Gastrocnemius medialis (tissue), 4 donors: ENCODE measurements around the gene RCAN3. TPM values are rescaled to one million over a fixed set of nuclear protein-coding genes. Genes with fewer than 3 reads are reported as not detected.

Experiments
- ATAC-seq, 2 donors: fragments of 150-250 bp; one replicate each; pipeline ENCODE4 v1.9.1; 2016
- DNase-seq, 2 donors: peaks; one replicate each; pipeline ENCODE4 v3.0.0-alpha.2; 2019
- H3K27ac ChIP-seq, 4 donors: fragments of 200-600 bp; sonication (generic); 1 replicate in 1 of 4; 2 replicates in 3 of 4; pipeline ENCODE4 v1.5.1; 2016 to 2018; ENCODE audit warnings: mild to moderate bottlenecking in 2 of 4, moderate library complexity in 1 of 4
- H3K27me3 ChIP-seq, 3 donors: fragments of 200-600 bp; sonication (generic) in 2 of 3; 1 replicate in 1 of 3; 2 replicates in 2 of 3; pipeline versions ENCODE4 v1.5.1 to v1.6.0; 2016 to 2019; ENCODE audit warnings: mild to moderate bottlenecking in 1 of 3, moderate library complexity in 1 of 3
- H3K36me3 ChIP-seq, 2 donors: fragments of 200-600 bp; sonication (generic) in 1 of 2; one replicate each; pipeline ENCODE4 v1.5.1; 2017 to 2018
- H3K4me1 ChIP-seq, 2 donors: fragments of 200-600 bp; sonication (generic) in 1 of 2; one replicate each; pipeline ENCODE4 v1.5.1; 2016 to 2017; ENCODE audit warnings: mild to moderate bottlenecking in 2 of 2
- H3K4me3 ChIP-seq, 4 donors: fragments of 200-600 bp; sonication (generic) in 3 of 4; 1 replicate in 1 of 4; 2 replicates in 3 of 4; pipeline ENCODE4 v1.5.1; 2016 to 2019; ENCODE audit warnings: mild to moderate bottlenecking in 2 of 4
- H3K9me3 ChIP-seq, 3 donors: fragments of 200-600 bp; sonication (generic) in 2 of 3; 1 replicate in 1 of 3; 2 replicates in 2 of 3; pipeline ENCODE4 v1.5.1; 2016 to 2019
- POLR2A ChIP-seq, 2 donors: fragments of 450-650 bp; IDR thresholded peaks; one replicate each; pipeline ENCODE4 v1.6.1; 2017; ENCODE audit warnings: antibody characterized with exemption in 2 of 2, mild to moderate bottlenecking in 2 of 2, moderate library complexity in 2 of 2
- in situ Hi-C, 4 donors: fragments of 200-750 bp; cut with MboI; loops; one replicate each; pipeline versions ENCODE4 v1.15.0 to v1.8.0; 2017; ENCODE audit warnings: low sequenced_read_pairs in 4 of 4
- intact Hi-C: fragments of 100-400 bp; cut with DNase I; formaldehyde crosslinking; loops from one replicate; pipeline ENCODE4 v1.15.1; 2023; ENCODE audit warnings: low total_unique reads
- total RNA-seq, 4 donors: library from RNA; depleted of rRNA; stranded (reverse); fragments of >200 nt; gene quantifications; one replicate each; pipeline versions ENCODE4 v1.1.0 to v1.2.3, GENCODE V29; 2016
- TF ChIP-seq, protein P1 (sequence below), 5 experiments: fragments of 450-650 bp in 3 of 5; fragments of 200-600 bp in 2 of 5; sonication (generic) in 2 of 5; IDR thresholded peaks in 4 of 5; conservative IDR thresholded peaks in 1 of 5; 1 replicate in 4 of 5; 2 replicates in 1 of 5; pipeline ENCODE4 v1.5.1; 2016 to 2019; ENCODE audit warnings: antibody characterized with exemption in 5 of 5, mild to moderate bottlenecking in 3 of 5, moderate library complexity in 3 of 5

RCAN3 gene
- total RNA-seq, 4 donors from 2014 or later = 1.3 to 2.1 (median 1.8) TPM

DNA sequence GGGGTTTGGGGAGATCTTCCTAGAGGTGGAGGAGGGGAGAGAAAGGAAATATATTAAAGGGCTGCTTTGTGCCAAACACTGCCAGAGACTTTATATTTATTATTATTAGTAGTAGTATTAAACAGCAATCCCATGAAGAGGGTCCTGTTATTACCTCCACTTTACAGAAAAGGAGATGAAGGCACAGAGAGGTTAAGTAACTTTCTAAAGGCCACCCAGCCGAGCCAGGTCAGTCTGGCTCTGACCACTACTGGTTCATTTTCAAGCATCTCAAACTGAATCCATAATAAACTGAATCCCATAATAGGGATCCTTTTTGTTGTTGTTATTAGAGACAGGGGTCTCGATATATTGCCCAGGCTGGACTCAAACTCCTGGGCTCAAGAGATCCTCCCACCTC, 65.8 kb downstream of the RCAN3 start:
- no peak for TF ChIP-seq POLR2A (IDR thresholded peaks at IDR 0.05)
- TF ChIP-seq, protein P1, sequence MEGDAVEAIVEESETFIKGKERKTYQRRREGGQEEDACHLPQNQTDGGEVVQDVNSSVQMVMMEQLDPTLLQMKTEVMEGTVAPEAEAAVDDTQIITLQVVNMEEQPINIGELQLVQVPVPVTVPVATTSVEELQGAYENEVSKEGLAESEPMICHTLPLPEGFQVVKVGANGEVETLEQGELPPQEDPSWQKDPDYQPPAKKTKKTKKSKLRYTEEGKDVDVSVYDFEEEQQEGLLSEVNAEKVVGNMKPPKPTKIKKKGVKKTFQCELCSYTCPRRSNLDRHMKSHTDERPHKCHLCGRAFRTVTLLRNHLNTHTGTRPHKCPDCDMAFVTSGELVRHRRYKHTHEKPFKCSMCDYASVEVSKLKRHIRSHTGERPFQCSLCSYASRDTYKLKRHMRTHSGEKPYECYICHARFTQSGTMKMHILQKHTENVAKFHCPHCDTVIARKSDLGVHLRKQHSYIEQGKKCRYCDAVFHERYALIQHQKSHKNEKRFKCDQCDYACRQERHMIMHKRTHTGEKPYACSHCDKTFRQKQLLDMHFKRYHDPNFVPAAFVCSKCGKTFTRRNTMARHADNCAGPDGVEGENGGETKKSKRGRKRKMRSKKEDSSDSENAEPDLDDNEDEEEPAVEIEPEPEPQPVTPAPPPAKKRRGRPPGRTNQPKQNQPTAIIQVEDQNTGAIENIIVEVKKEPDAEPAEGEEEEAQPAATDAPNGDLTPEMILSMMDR (IDR thresholded peaks at IDR 0.05 in 4 of 5, conservative IDR thresholded peaks at IDR 0.05 in 1 of 5) = no peak
- Histone ChIP-seq H3K9me3 (no peaks in the 10 kb centered on the region), H3K4me3 (no peak overlapping the region), H3K4me1 (no peaks in the 10 kb centered on the region), H3K27me3 (no peaks in the 10 kb centered on the region), H3K36me3 (no peaks in the 10 kb centered on the region), H3K27ac (no peak overlapping the region)
- ATAC-seq (no peak), DNase-seq (no peak)
- in situ Hi-C loops = no loop called here
- intact Hi-C loops = no loop called here

DNA sequence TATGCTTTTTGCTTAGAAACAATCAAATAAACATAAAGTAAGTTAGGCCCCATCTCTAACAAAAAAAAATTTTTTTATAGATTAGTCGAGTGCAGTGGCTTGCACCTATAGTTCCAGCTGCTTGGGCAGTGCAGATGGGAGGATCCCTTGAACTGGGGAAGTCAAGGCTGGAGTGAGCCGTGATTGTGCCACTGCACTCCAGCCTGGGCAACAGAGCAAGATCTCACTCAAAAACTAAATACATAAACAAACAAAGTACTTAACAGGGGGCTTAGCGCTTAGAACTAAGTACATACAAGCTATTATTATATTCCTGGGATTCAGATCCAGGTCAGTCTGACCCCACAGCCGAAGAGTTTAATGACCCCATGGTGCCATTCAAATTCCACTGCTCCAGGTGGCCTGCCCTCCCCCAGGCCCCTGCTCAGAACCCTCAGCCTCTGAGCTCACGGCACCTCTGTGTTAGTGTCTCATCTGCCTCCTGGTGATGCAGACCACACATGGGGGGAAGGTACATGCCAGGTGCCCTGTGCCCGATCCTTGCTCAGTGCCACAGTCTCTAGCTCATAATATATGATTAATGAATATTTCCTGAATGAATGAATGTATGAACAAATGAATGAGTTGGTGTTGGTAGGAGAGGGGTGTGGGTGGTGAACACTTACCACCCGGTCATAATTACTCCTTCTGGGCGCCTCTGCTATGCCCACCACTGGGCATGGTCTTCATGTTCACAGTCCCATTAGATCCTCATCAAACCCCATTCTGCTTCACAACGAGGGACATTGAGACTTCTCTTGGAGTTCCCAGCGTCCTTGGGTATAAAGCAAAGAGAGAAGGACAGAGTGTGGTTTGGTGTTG, 67.9 kb downstream of the RCAN3 start:
- ATAC-seq (no peak), DNase-seq (no peak)
- TF ChIP-seq, protein P1 (IDR thresholded peaks at IDR 0.05 in 4 of 5, conservative IDR thresholded peaks at IDR 0.05 in 1 of 5) = no peak
- no peak for TF ChIP-seq POLR2A (IDR thresholded peaks at IDR 0.05)
- H3K9me3 ChIP-seq = no peaks in the 10 kb centered on the region
- H3K27me3 ChIP-seq = no peaks in the 10 kb centered on the region
- H3K4me3 ChIP-seq = no peak overlapping the region
- intact Hi-C loops = no loop called here
- H3K27ac ChIP-seq = no peak overlapping the region
- H3K4me1 ChIP-seq = no peaks in the 10 kb centered on the region
- no peaks in the 10 kb centered on the region for H3K36me3 ChIP-seq
- in situ Hi-C loops = no loop called here

DNA sequence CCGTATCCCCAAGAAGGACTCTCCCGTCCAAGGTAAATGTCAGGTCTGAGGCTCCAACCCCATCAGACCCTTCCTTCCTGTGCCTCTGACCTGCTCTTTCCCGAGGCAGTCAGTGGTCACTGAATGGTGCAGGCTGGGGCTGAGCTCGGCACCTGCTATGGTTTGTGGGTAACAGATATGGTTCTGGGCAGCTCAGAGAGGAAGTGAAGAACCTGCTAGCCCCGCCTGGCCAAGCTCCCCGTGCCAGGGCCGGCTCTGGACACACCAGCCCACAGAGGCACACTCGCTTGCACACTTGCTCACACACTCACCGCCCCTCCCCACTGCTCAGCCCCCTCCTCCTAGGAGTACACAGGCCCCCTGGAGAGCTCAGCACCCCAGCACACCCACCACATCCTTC, 69.7 kb downstream of the RCAN3 start:
- TF ChIP-seq, protein P1 (IDR thresholded peaks at IDR 0.05 in 4 of 5, conservative IDR thresholded peaks at IDR 0.05 in 1 of 5) = no peak
- TF ChIP-seq POLR2A (IDR thresholded peaks at IDR 0.05) = no peak
- in situ Hi-C loops = no loop called here

DNA sequence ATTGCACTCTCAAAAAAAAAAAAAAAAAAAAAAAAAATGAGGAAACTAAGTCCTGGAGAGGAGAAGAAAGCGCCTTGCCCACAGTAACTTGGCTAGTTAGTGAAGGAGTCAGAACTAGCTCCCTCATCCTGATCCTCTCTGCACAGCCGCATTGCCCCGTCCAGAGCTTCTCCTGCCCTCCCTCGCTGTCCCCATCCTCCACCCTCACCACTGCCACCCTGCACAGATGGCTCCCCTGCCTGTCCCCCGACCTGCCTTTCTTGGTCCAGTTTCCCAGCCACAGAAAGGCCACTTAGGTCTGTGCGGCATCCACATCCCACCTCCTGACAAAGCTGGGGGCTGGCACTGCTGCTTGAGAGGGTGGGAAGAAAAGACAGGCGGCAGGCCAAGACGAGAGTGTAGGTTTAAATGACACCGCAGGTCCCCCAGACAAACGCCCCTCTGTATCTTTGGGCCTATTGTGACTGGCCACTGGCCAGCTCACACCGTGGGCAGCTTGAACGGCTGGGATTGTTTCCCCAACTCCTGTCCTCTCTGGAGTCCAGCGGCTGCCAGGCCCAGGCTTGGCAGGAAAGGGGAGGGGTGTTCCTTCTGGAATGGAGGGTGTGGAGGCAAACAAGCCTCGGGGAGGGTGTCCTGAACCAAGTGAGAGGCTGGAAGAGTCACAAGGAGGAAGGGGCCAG, 73.4 kb downstream of the RCAN3 start:
- no peaks in the 10 kb centered on the region for H3K9me3 ChIP-seq
- no peaks in the 10 kb centered on the region for H3K27me3 ChIP-seq
- H3K4me3 ChIP-seq = no peak overlapping the region
- H3K4me1 ChIP-seq = no peaks in the 10 kb centered on the region
- no peak for ATAC-seq
- no peaks in the 10 kb centered on the region for H3K36me3 ChIP-seq
- no peak overlapping the region for H3K27ac ChIP-seq
- no peak for DNase-seq
- in situ Hi-C loops (loop anchor here in 1 of 4 donors (25.0 kb wide), 1 partner anchor 364 kb away; no protein-coding TSS in a partner anchor), intact Hi-C loops (no loop called here)
- TF ChIP-seq POLR2A (IDR thresholded peaks at IDR 0.05) = no peak
- TF ChIP-seq, protein P1 (IDR thresholded peaks at IDR 0.05 in 4 of 5, conservative IDR thresholded peaks at IDR 0.05 in 1 of 5) = no peak

More for the DNA sequence above, 69.7 kb downstream of the RCAN3 start:
- ATAC-seq (no peak), DNase-seq (no peak)
- H3K4me3 ChIP-seq = no peak overlapping the region
- no peaks in the 10 kb centered on the region for H3K27me3 ChIP-seq
- intact Hi-C loops = no loop called here
- H3K27ac ChIP-seq = no peak overlapping the region
- H3K9me3 ChIP-seq = no peaks in the 10 kb centered on the region
- no peaks in the 10 kb centered on the region for H3K36me3 ChIP-seq
- H3K4me1 ChIP-seq = no peaks in the 10 kb centered on the region
